Sigmoid colon (tissue), 3 donors: ENCODE results near the gene DDX25.

Experiments
- POLR2A ChIP-seq, 2 donors: fragments of 450-650 bp; IDR thresholded peaks; one replicate each; pipeline ENCODE4 v1.6.1; 2016; ENCODE audit warnings: antibody characterized with exemption in 2 of 2, mild to moderate bottlenecking in 2 of 2, moderate library complexity in 2 of 2
- TF ChIP-seq, protein P1 (sequence below), 4 experiments: fragments of 450-650 bp in 3 of 4; fragments of 200-600 bp in 1 of 4; IDR thresholded peaks; one replicate each; pipeline ENCODE4 v1.5.1; 2016 to 2019; ENCODE audit warnings: antibody characterized with exemption in 4 of 4, mild to moderate bottlenecking in 3 of 4, moderate library complexity in 2 of 4

DNA sequence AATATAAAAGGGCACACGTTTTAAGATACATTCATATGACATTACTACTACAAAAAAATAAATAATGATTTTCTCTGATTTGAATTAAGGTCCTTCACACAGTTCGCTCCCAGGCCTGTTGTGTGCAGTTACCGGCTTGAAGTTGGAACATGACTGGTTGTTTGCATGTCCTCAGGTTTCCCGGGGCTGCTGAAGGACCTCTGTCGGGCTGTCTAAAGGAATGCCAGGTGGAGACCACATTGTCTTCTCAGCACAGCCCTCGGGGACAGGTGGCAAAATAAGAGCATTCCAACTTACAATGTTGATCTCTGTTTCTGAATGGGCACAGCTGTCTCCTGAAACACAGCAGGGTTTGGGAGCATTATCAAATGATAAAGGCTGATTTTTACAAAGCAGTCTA lies 56.5 kb downstream of the DDX25 start:
- TF ChIP-seq, protein P1, sequence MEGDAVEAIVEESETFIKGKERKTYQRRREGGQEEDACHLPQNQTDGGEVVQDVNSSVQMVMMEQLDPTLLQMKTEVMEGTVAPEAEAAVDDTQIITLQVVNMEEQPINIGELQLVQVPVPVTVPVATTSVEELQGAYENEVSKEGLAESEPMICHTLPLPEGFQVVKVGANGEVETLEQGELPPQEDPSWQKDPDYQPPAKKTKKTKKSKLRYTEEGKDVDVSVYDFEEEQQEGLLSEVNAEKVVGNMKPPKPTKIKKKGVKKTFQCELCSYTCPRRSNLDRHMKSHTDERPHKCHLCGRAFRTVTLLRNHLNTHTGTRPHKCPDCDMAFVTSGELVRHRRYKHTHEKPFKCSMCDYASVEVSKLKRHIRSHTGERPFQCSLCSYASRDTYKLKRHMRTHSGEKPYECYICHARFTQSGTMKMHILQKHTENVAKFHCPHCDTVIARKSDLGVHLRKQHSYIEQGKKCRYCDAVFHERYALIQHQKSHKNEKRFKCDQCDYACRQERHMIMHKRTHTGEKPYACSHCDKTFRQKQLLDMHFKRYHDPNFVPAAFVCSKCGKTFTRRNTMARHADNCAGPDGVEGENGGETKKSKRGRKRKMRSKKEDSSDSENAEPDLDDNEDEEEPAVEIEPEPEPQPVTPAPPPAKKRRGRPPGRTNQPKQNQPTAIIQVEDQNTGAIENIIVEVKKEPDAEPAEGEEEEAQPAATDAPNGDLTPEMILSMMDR (IDR thresholded peaks at IDR 0.05), result no peak
- TF ChIP-seq POLR2A (IDR thresholded peaks at IDR 0.05), result no peak
